K562 (cell line): Measurements from ENCODE around the gene GSX2. TPM values are rescaled to one million over a fixed set of nuclear protein-coding genes. Genes with fewer than 3 reads are reported as not detected.

Experiments used
- ARHGAP35 ChIP-seq: fragments of 450-650 bp; IDR thresholded peaks from 2 replicates; pipeline ENCODE4 v1.6.1; 2018; ENCODE audit not compliant: partially characterized antibody
- BRD9 ChIP-seq: fragments of 450-650 bp; IDR thresholded peaks from 2 replicates; pipeline ENCODE4 v1.6.1; 2018; ENCODE audit warnings: low read depth; ENCODE audit not compliant: partially characterized antibody
- CREB3 ChIP-seq: fragments of 450-650 bp; conservative IDR thresholded peaks from 2 replicates; pipeline ENCODE4 v1.6.1; 2016; ENCODE audit warnings: missing genetic modification characterization, low read depth, mild to moderate bottlenecking, missing compliant biosample characterization, moderate library complexity
- CUX1 ChIP-seq: fragments of 200-800 bp; sonication (Bioruptor generic); IDR thresholded peaks from 2 replicates; pipeline ENCODE4 v1.6.1; 2016; ENCODE audit warnings: missing genetic modification characterization, missing compliant biosample characterization
- EP300 ChIP-seq: IDR thresholded peaks from 2 replicates; pipeline ENCODE4 v1.6.1; 2012; ENCODE audit warnings: low read length, improper control_type of control experiment
- GATAD2B ChIP-seq: fragments of 450-650 bp; IDR thresholded peaks from 2 replicates; pipeline ENCODE4 v1.6.1; 2017; ENCODE audit warnings: mild to moderate bottlenecking, borderline replicate concordance
- HNRNPLL ChIP-seq: fragments of 200-400 bp; formaldehyde crosslinking; IDR thresholded peaks from 2 replicates; pipeline ENCODE4 v1.6.1; 2017; ENCODE audit warnings: low read length, low read depth, mild to moderate bottlenecking; ENCODE audit not compliant: poor library complexity, severe bottlenecking
- NKRF ChIP-seq: fragments of 450-650 bp; IDR thresholded peaks from 2 replicates; pipeline ENCODE4 v1.6.1; 2016; ENCODE audit warnings: borderline replicate concordance
- NONO ChIP-seq, 2 experiments: fragments of 200-400 bp in 1 of 2; fragments of 450-650 bp in 1 of 2; formaldehyde crosslinking in 1 of 2; IDR thresholded peaks; 2 replicates each; pipeline ENCODE4 v1.6.1; 2017; ENCODE audit warnings: low read depth in 2 of 2, mild to moderate bottlenecking in 2 of 2, moderate library complexity in 2 of 2, low read length in 1 of 2
- NRF1 ChIP-seq, 2 experiments: fragments of 450-650 bp; IDR thresholded peaks in 1 of 2; conservative IDR thresholded peaks in 1 of 2; 2 replicates each; pipeline ENCODE4 v1.6.1; 2014; ENCODE audit warnings: mild to moderate bottlenecking in 2 of 2
- SRSF7 ChIP-seq: fragments of 200-400 bp; formaldehyde crosslinking; optimal IDR thresholded peaks from 2 replicates; pipeline ENCODE3; 2017; ENCODE audit warnings: mild to moderate bottlenecking, low read depth, low read length
- TAF1 ChIP-seq: IDR thresholded peaks from 2 replicates; pipeline ENCODE4 v1.6.1; 2011; ENCODE audit warnings: mild to moderate bottlenecking, low read length, moderate library complexity; ENCODE audit not compliant: insufficient read depth, control insufficient read depth, severe bottlenecking; ENCODE audit errors: extremely low read depth
- ZNF197 ChIP-seq: fragments of 200-800 bp; sonication (Bioruptor generic); IDR thresholded peaks from 2 replicates; pipeline ENCODE4 v1.6.1; 2016; ENCODE audit warnings: low read depth, missing genetic modification characterization, missing compliant biosample characterization
- ZNF395 ChIP-seq: fragments of 200-800 bp; sonication (Bioruptor generic); IDR thresholded peaks from 2 replicates; pipeline ENCODE4 v1.6.1; 2017; ENCODE audit warnings: missing genetic modification characterization, missing compliant biosample characterization
- polyA plus RNA-seq, 8 experiments: library from polyadenylated mRNA; depleted of rRNA in 4 of 8; stranded (reverse) in 5 of 8; unstranded in 3 of 8; fragments of >200 nt; fragmentation: Nextera tagmentation in 2 of 8; fragmentation: Illumina TruSeq in 1 of 8; extraction: Ambion mirVana in 2 of 8; extraction: Trizol in 1 of 8; gene quantifications; 2 replicates each; pipeline versions ENCODE4 v1.2.1 to v1.2.3, GENCODE V29; 2011 to 2014; ENCODE audit warnings: inconsistent platforms in 1 of 8, missing spikeins in 1 of 8
- total RNA-seq, 7 experiments: library from RNA; depleted of rRNA in 6 of 7; stranded (reverse); fragments of >200 nt in 6 of 7; fragmentation: Illumina TruSeq in 2 of 7; extraction: Trizol in 2 of 7; gene quantifications; 2 replicates each; pipeline versions ENCODE4 v1.2.1 to v1.2.3, GENCODE V29; 2011 to 2021; ENCODE audit warnings: low replicate concordance in 1 of 7

GSX2 gene
- total and polyA plus RNA-seq, 9 of the 15 experiments (the other 6 are each of a cell fraction or from before 2014, with no cell fraction given): not detected

- TF ChIP-seq SRSF7 (no peak), ZNF395 (peak; percentile 97), ZNF197 (CRISPR knock-in tag) (no peak), BRD9 (no peak), NONO (IDR thresholded peaks at IDR 0.05; ENCODE audit: low read depth in 2 of 2, low read length in 1 of 2) (peak in 1 of 2 experiments; percentile 50; a peak in 1 of 4 replicates), NRF1 (conservative IDR thresholded peaks at IDR 0.05 in 1 of 2, IDR thresholded peaks at IDR 0.05 in 1 of 2) (peak in 1 of 2 experiments; percentile 85), TAF1 (peak; percentile 75), NKRF (peak; percentile 57; the same call in 1 of the 2 replicates), CREB3 (no peak), GATAD2B (peak; percentile 82; the same call in 1 of the 2 replicates), CUX1 (CRISPR knock-in tag) (peak; percentile 60; the same call in 1 of the 2 replicates), HNRNPLL (peak; percentile 95), EP300 (no peak), ARHGAP35 (peak; percentile 28)
These were observed 35.4 kb upstream of the GSX2 start, which contains the start of gene CHIC2 (continued) for GRCh38 chr4:54064317-54065111.
